Measurements from ENCODE around the gene ACYP2.

Gene ACYP2

GRCh38 chr2:54083021-54083420 is 32.4 kb upstream of the ACYP2 start:
- TF ChIP-seq POLR2AphosphoS5 (IDR thresholded peaks at IDR 0.05; ENCODE audit: low read depth, low read length) (no peak), TAF1 (IDR thresholded peaks at IDR 0.05; ENCODE audit: borderline replicate concordance, insufficient read depth, low read length) (no peak), REST (IDR thresholded peaks at IDR 0.05; ENCODE audit: insufficient read depth in 1 of 2, low read depth in 2 of 2, low read length in 2 of 2) (no peak), SIN3A (IDR thresholded peaks at IDR 0.05; ENCODE audit: borderline replicate concordance, insufficient read depth, low read length) (no peak), FOXP2 (optimal IDR thresholded peaks at IDR 0.05; ENCODE audit: borderline replicate concordance, extremely low read depth, extremely low read length, insufficient read depth) (no peak)

- TF ChIP-seq TAF1 (IDR thresholded peaks at IDR 0.05; ENCODE audit: borderline replicate concordance, insufficient read depth, low read length) = no peak
- no peak for TF ChIP-seq POLR2AphosphoS5 (IDR thresholded peaks at IDR 0.05; ENCODE audit: low read depth, low read length)
- no peak for TF ChIP-seq REST (IDR thresholded peaks at IDR 0.05; ENCODE audit: insufficient read depth in 1 of 2, low read depth in 2 of 2, low read length in 2 of 2)
- no peak for TF ChIP-seq SIN3A (IDR thresholded peaks at IDR 0.05; ENCODE audit: borderline replicate concordance, insufficient read depth, low read length)
- no peak for TF ChIP-seq FOXP2 (optimal IDR thresholded peaks at IDR 0.05; ENCODE audit: borderline replicate concordance, extremely low read depth, extremely low read length, insufficient read depth)
These were observed 32.0 kb upstream of the ACYP2 start for GRCh38 chr2:54083445-54083844.

GRCh38 chr2:54084600-54084999 is 30.8 kb upstream of the ACYP2 start:
- TF ChIP-seq TAF1 (IDR thresholded peaks at IDR 0.05; ENCODE audit: borderline replicate concordance, insufficient read depth, low read length) = no peak

- TF ChIP-seq SIN3A (IDR thresholded peaks at IDR 0.05; ENCODE audit: borderline replicate concordance, insufficient read depth, low read length) (no peak), TAF1 (IDR thresholded peaks at IDR 0.05; ENCODE audit: borderline replicate concordance, insufficient read depth, low read length) (no peak), FOXP2 (optimal IDR thresholded peaks at IDR 0.05; ENCODE audit: borderline replicate concordance, extremely low read depth, extremely low read length, insufficient read depth) (no peak), REST (IDR thresholded peaks at IDR 0.05; ENCODE audit: insufficient read depth in 1 of 2, low read depth in 2 of 2, low read length in 2 of 2) (no peak), POLR2AphosphoS5 (IDR thresholded peaks at IDR 0.05; ENCODE audit: low read depth, low read length) (no peak)
These were observed 30.3 kb upstream of the ACYP2 start for GRCh38 chr2:54085069-54085468.

GRCh38 chr2:54086157-54086556 is 29.3 kb upstream of the ACYP2 start:
- no peak for TF ChIP-seq FOXP2 (optimal IDR thresholded peaks at IDR 0.05; ENCODE audit: borderline replicate concordance, extremely low read depth, extremely low read length, insufficient read depth)
- TF ChIP-seq POLR2AphosphoS5 (IDR thresholded peaks at IDR 0.05; ENCODE audit: low read depth, low read length) = no peak
- no peak for TF ChIP-seq TAF1 (IDR thresholded peaks at IDR 0.05; ENCODE audit: borderline replicate concordance, insufficient read depth, low read length)
- no peak for TF ChIP-seq SIN3A (IDR thresholded peaks at IDR 0.05; ENCODE audit: borderline replicate concordance, insufficient read depth, low read length)
- no peak for TF ChIP-seq REST (IDR thresholded peaks at IDR 0.05; ENCODE audit: insufficient read depth in 1 of 2, low read depth in 2 of 2, low read length in 2 of 2)

All from PFSK-1 (cell line).